ENCODE results near the gene NT5C3A.

DNA sequence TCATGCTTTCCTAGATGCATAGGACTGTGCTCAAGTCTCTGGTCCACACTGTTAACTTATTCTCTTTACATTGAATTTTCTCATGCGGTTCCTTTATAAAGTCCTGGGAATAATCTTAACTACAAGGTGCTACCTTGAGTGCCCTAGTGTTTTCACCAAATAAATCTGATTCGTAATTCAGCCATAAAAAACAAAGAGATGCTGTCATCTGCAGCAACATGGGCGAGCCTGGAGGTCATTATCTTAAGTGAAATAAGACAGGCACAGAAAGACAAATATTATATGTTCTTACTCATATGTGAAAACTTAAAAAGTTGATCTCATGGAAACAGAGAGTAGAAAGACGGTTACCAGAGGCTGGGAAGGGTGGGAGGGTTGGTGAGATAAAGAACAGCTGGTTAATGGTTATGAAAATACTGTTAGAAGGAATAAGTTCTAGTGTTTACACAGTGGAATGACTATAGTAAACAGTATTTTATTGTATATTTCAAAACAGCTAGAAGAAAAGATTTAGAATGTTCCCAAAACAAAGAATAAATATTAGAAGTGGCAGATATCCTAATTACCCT lies 38.3 kb downstream of the NT5C3A start:
- no peak for TF ChIP-seq RAD21 (IDR thresholded peaks at IDR 0.05 in 1 of 2, conservative IDR thresholded peaks at IDR 0.05 in 1 of 2; ENCODE audit: low read depth in 2 of 2, low read length in 2 of 2)
- TF ChIP-seq, protein P1, sequence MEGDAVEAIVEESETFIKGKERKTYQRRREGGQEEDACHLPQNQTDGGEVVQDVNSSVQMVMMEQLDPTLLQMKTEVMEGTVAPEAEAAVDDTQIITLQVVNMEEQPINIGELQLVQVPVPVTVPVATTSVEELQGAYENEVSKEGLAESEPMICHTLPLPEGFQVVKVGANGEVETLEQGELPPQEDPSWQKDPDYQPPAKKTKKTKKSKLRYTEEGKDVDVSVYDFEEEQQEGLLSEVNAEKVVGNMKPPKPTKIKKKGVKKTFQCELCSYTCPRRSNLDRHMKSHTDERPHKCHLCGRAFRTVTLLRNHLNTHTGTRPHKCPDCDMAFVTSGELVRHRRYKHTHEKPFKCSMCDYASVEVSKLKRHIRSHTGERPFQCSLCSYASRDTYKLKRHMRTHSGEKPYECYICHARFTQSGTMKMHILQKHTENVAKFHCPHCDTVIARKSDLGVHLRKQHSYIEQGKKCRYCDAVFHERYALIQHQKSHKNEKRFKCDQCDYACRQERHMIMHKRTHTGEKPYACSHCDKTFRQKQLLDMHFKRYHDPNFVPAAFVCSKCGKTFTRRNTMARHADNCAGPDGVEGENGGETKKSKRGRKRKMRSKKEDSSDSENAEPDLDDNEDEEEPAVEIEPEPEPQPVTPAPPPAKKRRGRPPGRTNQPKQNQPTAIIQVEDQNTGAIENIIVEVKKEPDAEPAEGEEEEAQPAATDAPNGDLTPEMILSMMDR (IDR thresholded peaks at IDR 0.05; ENCODE audit: control extremely low read depth in 1 of 3, insufficient read depth in 1 of 3, low read depth in 1 of 3, low read length in 3 of 3), result no peak
- TF ChIP-seq POLR2AphosphoS5 (IDR thresholded peaks at IDR 0.05; ENCODE audit: low read depth, low read length), result no peak

Data from H1 (cell line).